GOT3 (cell line): ENCODE data around the gene RMI2.
"Not testable (repeated sequence)": the region's sequence is repeated elsewhere in the genome, so short reads cannot be mapped to it uniquely, and the experiment has no call there.

Experiments used
- DNase-seq: peaks from one replicate; lab custom pipeline; 2025; ENCODE audit warnings: mixed read lengths; lab: John Stamatoyannopoulos, UW

The RMI2 gene

GRCh38 chr16:11345040-11345862, at the start of gene RMI2:
RMI2 (plus strand) TSS chr16:11345459; CDS start chr16:11345472, 13 bp downstream.
- peak; percentile 83 for DNase-seq

GRCh38 chr16:11295672-11296071, 49.6 kb upstream of the RMI2 start:
- no peak for DNase-seq

GRCh38 chr16:11296351-11296705, 48.9 kb upstream of the RMI2 start:
- DNase-seq, result no peak

- no peak for DNase-seq
Observed at GRCh38 chr16:11296706-11297491, 48.4 kb upstream of the RMI2 start.

- DNase-seq, result no peak
Observed at GRCh38 chr16:11297492-11298142, 47.6 kb upstream of the RMI2 start.

- DNase-seq, result no peak
Observed at GRCh38 chr16:11298143-11298900, 46.9 kb upstream of the RMI2 start.

- DNase-seq, result not testable (repeated sequence)
Observed at GRCh38 chr16:11298950-11299547, 46.2 kb upstream of the RMI2 start.

GRCh38 chr16:11299865-11300559, 45.2 kb upstream of the RMI2 start:
- DNase-seq, result no peak

- no peak for DNase-seq
Observed at GRCh38 chr16:11300560-11300892, 44.7 kb upstream of the RMI2 start.

- DNase-seq, result no peak
Observed at GRCh38 chr16:11301645-11302501, 43.4 kb upstream of the RMI2 start.

GRCh38 chr16:11302977-11303376, 42.3 kb upstream of the RMI2 start:
- DNase-seq, result no peak

GRCh38 chr16:11303405-11304138, 41.7 kb upstream of the RMI2 start:
- DNase-seq, result no peak

GRCh38 chr16:11306381-11306780, 38.9 kb upstream of the RMI2 start:
- no peak for DNase-seq

GRCh38 chr16:11306997-11307638, 38.1 kb upstream of the RMI2 start:
- DNase-seq, result no peak

GRCh38 chr16:11307639-11308492, 37.4 kb upstream of the RMI2 start:
- DNase-seq, result no peak

GRCh38 chr16:11308493-11309283, 36.6 kb upstream of the RMI2 start:
- DNase-seq, result no peak
